GM23338 (cell line): ENCODE results near the gene SRCAP. TPM values are rescaled to one million over a fixed set of nuclear protein-coding genes. Genes with fewer than 3 reads are reported as not detected.

ENCODE experiments used
- ATAC-seq: fragments of 200-7000 bp; cut with Tn5 transposase; 3 replicates; pipeline ENCODE4 v1.9.1; 2020
- DNase-seq: peaks from one replicate; pipeline ENCODE4 v3.0.0-alpha.2; 2015; ENCODE audit warnings: low spot score
- H2AFZ ChIP-seq: fragments of 200-600 bp; sonication (generic); 2 replicates; pipeline ENCODE4 v1.8.0; 2016; ENCODE audit warnings: antibody characterized with exemption, mild to moderate bottlenecking, moderate library complexity
- H3F3A ChIP-seq: fragments of 200-600 bp; sonication (generic); replicated peaks from 2 replicates; pipeline ENCODE4 v1.8.0; 2017; ENCODE audit warnings: antibody characterized with exemption, mixed run types, low read depth
- H3K27ac ChIP-seq: fragments of 200-600 bp; sonication (generic); 2 replicates; pipeline ENCODE4 v1.6.1; 2016; ENCODE audit warnings: low read depth
- H3K27me3 ChIP-seq: fragments of 200-600 bp; sonication (generic); 2 replicates; pipeline ENCODE4 v1.8.0; 2016; ENCODE audit warnings: mild to moderate bottlenecking, mixed run types, moderate library complexity; ENCODE audit not compliant: insufficient read depth
- H3K36me3 ChIP-seq: fragments of 200-600 bp; sonication (generic); 2 replicates; pipeline ENCODE4 v1.8.0; 2016; ENCODE audit warnings: mild to moderate bottlenecking; ENCODE audit not compliant: insufficient read depth
- H3K4me1 ChIP-seq: fragments of 200-600 bp; sonication (generic); 2 replicates; pipeline ENCODE4 v1.8.0; 2016; ENCODE audit warnings: mild to moderate bottlenecking, moderate library complexity; ENCODE audit not compliant: insufficient read depth
- H3K4me2 ChIP-seq: fragments of 200-600 bp; sonication (generic); 2 replicates; pipeline ENCODE4 v1.7.1; 2017; ENCODE audit warnings: mixed run types
- H3K4me3 ChIP-seq: fragments of 200-600 bp; sonication (generic); 2 replicates; pipeline ENCODE4 v1.6.1; 2016; ENCODE audit warnings: mixed run types
- H3K79me2 ChIP-seq: fragments of 200-600 bp; sonication (generic); replicated peaks from 2 replicates; pipeline ENCODE4 v1.8.0; 2017; ENCODE audit warnings: mild to moderate bottlenecking; ENCODE audit not compliant: insufficient read depth
- H3K9me2 ChIP-seq: fragments of 200-600 bp; sonication (generic); 2 replicates; pipeline ENCODE4 v1.8.0; 2017; ENCODE audit not compliant: insufficient read depth
- H4K20me1 ChIP-seq: fragments of 200-600 bp; sonication (generic); replicated peaks from 2 replicates; pipeline ENCODE4 v1.8.0; 2017; ENCODE audit warnings: mild to moderate bottlenecking; ENCODE audit not compliant: insufficient read depth
- H3K27ac Mint-ChIP-seq: 2 replicates; pipeline ENCODE4 v1.8.0; 2020; ENCODE audit warnings: inconsistent platforms, mild to moderate bottlenecking, moderate library complexity, mixed read lengths
- H3K27me3 Mint-ChIP-seq: 3 replicates; pipeline ENCODE4 v1.8.0; 2022; ENCODE audit warnings: low read depth, mild to moderate bottlenecking, moderate library complexity, mixed read lengths, inconsistent platforms; ENCODE audit not compliant: insufficient read depth, poor library complexity
- H3K36me3 Mint-ChIP-seq: 3 replicates; pipeline ENCODE4 v1.8.0; 2021; ENCODE audit warnings: low read depth, mild to moderate bottlenecking, inconsistent platforms, moderate library complexity, mixed read lengths
- H3K4me1 Mint-ChIP-seq: 3 replicates; pipeline ENCODE4 v1.8.0; 2020; ENCODE audit warnings: mild to moderate bottlenecking, inconsistent platforms, mixed read lengths
- H3K4me3 Mint-ChIP-seq: 3 replicates; pipeline ENCODE4 v1.8.0; 2021; ENCODE audit warnings: moderate library complexity, mild to moderate bottlenecking, inconsistent platforms, mixed read lengths
- H3K9me3 Mint-ChIP-seq: 3 replicates; pipeline ENCODE4 v1.8.0; 2020; ENCODE audit warnings: moderate library complexity, mild to moderate bottlenecking, inconsistent platforms, mixed read lengths
- CREB1 ChIP-seq: fragments of 250-450 bp; sonication (Bioruptor Pico); IDR thresholded peaks from 2 replicates; pipeline ENCODE4 v1.5.0; 2020; ENCODE audit warnings: low read depth, mild to moderate bottlenecking, moderate library complexity
- EZH2 ChIP-seq: fragments of 200-600 bp; sonication (generic); IDR thresholded peaks from one replicate; pipeline ENCODE4 v1.8.0; 2017; ENCODE audit warnings: antibody characterized with exemption, mild to moderate bottlenecking, low read depth; ENCODE audit not compliant: unreplicated experiment
- EZH2phosphoT487 ChIP-seq: fragments of 200-600 bp; sonication (generic); IDR thresholded peaks from one replicate; pipeline ENCODE4 v1.8.1; 2018; ENCODE audit warnings: antibody characterized with exemption; ENCODE audit not compliant: unreplicated experiment
- NANOG ChIP-seq: IDR thresholded peaks from 2 replicates; pipeline ENCODE4 v1.6.1; 2016; ENCODE audit warnings: antibody characterized with exemption, borderline replicate concordance
- POLR2AphosphoS5 ChIP-seq: IDR thresholded peaks from 2 replicates; pipeline ENCODE4 v1.6.1; 2016; ENCODE audit warnings: antibody characterized with exemption, low read depth
- STAT1 ChIP-seq: IDR thresholded peaks from one replicate; pipeline ENCODE4 v1.6.1; 2016; ENCODE audit warnings: antibody characterized with exemption; ENCODE audit not compliant: unreplicated experiment
- ZNF114 ChIP-seq: fragments of 250-450 bp; sonication (Bioruptor Pico); IDR thresholded peaks from 2 replicates; pipeline ENCODE4 v1.5.0; 2020; ENCODE audit warnings: mild to moderate bottlenecking, moderate library complexity
- ZNF331 ChIP-seq: fragments of 250-450 bp; sonication (Bioruptor Pico); IDR thresholded peaks from 2 replicates; pipeline ENCODE4 v1.5.0; 2020; ENCODE audit warnings: low read depth, mild to moderate bottlenecking, moderate library complexity
- polyA plus RNA-seq: library from polyadenylated mRNA; unstranded; fragments of >200 nt; fragmentation: Nextera tagmentation; extraction: Ambion mirVana; gene quantifications from 2 replicates; pipeline ENCODE4 v1.2.1, GENCODE V29; 2016
- total RNA-seq: library from RNA; depleted of rRNA; stranded (reverse); fragments of >200 nt; shearing (Covaris generic); gene quantifications from 2 replicates; pipeline ENCODE4 v1.2.3, GENCODE V29; 2014
- TF ChIP-seq, protein P1 (sequence below), 2 experiments: fragments of 200-600 bp in 1 of 2; sonication (generic) in 1 of 2; conservative IDR thresholded peaks; 2 replicates each; pipeline versions ENCODE4 v1.5.1 to v1.6.1; 2016 to 2017; ENCODE audit warnings: antibody characterized with exemption in 2 of 2, low read depth in 2 of 2, mild to moderate bottlenecking in 2 of 2, moderate library complexity in 1 of 2
- TF ChIP-seq, protein P2 (sequence below): fragments of 250-450 bp; sonication (Bioruptor Pico); IDR thresholded peaks from 2 replicates; pipeline ENCODE4 v1.5.0; 2020; ENCODE audit warnings: mild to moderate bottlenecking, moderate library complexity
- TF ChIP-seq, protein P3 (sequence below): IDR thresholded peaks from one replicate; pipeline ENCODE4 v1.6.1; 2018; ENCODE audit warnings: antibody characterized with exemption; ENCODE audit not compliant: unreplicated experiment
- TF ChIP-seq, protein P4 (sequence below): IDR thresholded peaks from 2 replicates; pipeline ENCODE4 v1.6.1; 2016; ENCODE audit warnings: antibody characterized with exemption

SRCAP gene
- total and polyA plus RNA-seq, 2 experiments from 2014 or later = 15.3 to 38.4 TPM

DNA sequence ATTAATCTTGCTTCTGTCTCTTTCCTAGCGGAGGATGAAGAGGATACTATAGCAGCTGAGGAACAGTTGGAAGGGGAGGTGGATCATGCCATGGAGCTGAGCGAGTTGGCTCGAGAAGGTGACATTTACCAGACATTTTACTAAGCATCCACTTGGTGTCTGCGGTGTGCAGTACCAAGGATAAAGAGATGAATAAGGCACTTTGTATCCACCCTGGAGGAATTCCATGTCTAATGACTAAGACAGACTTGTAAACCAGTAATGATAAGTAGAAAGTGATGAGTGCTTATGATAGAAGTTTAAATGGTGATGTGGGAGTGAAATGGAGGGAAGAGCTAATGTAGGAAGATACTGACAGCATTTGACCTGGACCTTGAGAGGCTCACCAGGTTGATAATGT lies 12.0 kb downstream of the SRCAP start:
- H3K27me3 Mint-ChIP-seq = no peaks in the 10 kb centered on the region

More for the DNA sequence above, 12.0 kb downstream of the SRCAP start:
- no peak for DNase-seq
- H2AFZ ChIP-seq = no peak overlapping the region
- Mint-ChIP-seq H3K4me3 (no peak overlapping the region), H3K27ac (no peak overlapping the region), H3K4me1 (no peaks in the 10 kb centered on the region), H3K36me3 (peaks cover 94% of the 10 kb centered on the region), H3K9me3 (no peaks in the 10 kb centered on the region; the same call in 2 of the 3 replicates)
- TF ChIP-seq, protein P1, sequence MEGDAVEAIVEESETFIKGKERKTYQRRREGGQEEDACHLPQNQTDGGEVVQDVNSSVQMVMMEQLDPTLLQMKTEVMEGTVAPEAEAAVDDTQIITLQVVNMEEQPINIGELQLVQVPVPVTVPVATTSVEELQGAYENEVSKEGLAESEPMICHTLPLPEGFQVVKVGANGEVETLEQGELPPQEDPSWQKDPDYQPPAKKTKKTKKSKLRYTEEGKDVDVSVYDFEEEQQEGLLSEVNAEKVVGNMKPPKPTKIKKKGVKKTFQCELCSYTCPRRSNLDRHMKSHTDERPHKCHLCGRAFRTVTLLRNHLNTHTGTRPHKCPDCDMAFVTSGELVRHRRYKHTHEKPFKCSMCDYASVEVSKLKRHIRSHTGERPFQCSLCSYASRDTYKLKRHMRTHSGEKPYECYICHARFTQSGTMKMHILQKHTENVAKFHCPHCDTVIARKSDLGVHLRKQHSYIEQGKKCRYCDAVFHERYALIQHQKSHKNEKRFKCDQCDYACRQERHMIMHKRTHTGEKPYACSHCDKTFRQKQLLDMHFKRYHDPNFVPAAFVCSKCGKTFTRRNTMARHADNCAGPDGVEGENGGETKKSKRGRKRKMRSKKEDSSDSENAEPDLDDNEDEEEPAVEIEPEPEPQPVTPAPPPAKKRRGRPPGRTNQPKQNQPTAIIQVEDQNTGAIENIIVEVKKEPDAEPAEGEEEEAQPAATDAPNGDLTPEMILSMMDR (conservative IDR thresholded peaks at IDR 0.05; ENCODE audit: low read depth in 2 of 2) = no peak
- TF ChIP-seq EZH2 (no peak), ZNF331 (CRISPR knock-in tag) (no peak), EZH2phosphoT487 (no peak), STAT1 (no peak), NANOG (no peak), ZNF114 (CRISPR knock-in tag) (no peak), POLR2AphosphoS5 (no peak), CREB1 (CRISPR knock-in tag) (no peak)
- TF ChIP-seq, protein P2, sequence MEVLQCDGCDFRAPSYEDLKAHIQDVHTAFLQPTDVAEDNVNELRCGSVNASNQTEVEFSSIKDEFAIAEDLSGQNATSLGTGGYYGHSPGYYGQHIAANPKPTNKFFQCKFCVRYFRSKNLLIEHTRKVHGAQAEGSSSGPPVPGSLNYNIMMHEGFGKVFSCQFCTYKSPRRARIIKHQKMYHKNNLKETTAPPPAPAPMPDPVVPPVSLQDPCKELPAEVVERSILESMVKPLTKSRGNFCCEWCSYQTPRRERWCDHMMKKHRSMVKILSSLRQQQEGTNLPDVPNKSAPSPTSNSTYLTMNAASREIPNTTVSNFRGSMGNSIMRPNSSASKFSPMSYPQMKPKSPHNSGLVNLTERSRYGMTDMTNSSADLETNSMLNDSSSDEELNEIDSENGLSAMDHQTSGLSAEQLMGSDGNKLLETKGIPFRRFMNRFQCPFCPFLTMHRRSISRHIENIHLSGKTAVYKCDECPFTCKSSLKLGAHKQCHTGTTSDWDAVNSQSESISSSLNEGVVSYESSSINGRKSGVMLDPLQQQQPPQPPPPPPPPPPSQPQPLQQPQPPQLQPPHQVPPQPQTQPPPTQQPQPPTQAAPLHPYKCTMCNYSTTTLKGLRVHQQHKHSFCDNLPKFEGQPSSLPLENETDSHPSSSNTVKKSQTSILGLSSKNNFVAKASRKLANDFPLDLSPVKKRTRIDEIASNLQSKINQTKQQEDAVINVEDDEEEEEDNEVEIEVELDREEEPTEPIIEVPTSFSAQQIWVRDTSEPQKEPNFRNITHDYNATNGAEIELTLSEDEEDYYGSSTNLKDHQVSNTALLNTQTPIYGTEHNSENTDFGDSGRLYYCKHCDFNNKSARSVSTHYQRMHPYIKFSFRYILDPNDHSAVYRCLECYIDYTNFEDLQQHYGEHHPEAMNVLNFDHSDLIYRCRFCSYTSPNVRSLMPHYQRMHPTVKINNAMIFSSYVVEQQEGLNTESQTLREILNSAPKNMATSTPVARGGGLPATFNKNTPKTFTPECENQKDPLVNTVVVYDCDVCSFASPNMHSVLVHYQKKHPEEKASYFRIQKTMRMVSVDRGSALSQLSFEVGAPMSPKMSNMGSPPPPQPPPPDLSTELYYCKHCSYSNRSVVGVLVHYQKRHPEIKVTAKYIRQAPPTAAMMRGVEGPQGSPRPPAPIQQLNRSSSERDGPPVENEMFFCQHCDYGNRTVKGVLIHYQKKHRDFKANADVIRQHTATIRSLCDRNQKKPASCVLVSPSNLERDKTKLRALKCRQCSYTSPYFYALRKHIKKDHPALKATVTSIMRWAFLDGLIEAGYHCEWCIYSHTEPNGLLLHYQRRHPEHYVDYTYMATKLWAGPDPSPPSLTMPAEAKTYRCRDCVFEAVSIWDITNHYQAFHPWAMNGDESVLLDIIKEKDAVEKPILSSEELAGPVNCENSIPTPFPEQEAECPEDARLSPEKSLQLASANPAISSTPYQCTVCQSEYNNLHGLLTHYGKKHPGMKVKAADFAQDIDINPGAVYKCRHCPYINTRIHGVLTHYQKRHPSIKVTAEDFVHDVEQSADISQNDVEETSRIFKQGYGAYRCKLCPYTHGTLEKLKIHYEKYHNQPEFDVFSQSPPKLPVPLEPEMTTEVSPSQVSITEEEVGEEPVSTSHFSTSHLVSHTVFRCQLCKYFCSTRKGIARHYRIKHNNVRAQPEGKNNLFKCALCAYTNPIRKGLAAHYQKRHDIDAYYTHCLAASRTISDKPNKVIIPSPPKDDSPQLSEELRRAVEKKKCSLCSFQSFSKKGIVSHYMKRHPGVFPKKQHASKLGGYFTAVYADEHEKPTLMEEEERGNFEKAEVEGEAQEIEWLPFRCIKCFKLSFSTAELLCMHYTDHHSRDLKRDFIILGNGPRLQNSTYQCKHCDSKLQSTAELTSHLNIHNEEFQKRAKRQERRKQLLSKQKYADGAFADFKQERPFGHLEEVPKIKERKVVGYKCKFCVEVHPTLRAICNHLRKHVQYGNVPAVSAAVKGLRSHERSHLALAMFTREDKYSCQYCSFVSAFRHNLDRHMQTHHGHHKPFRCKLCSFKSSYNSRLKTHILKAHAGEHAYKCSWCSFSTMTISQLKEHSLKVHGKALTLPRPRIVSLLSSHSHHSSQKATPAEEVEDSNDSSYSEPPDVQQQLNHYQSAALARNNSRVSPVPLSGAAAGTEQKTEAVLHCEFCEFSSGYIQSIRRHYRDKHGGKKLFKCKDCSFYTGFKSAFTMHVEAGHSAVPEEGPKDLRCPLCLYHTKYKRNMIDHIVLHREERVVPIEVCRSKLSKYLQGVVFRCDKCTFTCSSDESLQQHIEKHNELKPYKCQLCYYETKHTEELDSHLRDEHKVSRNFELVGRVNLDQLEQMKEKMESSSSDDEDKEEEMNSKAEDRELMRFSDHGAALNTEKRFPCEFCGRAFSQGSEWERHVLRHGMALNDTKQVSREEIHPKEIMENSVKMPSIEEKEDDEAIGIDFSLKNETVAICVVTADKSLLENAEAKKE (CRISPR knock-in tag) = no peak
- TF ChIP-seq, protein P3, sequence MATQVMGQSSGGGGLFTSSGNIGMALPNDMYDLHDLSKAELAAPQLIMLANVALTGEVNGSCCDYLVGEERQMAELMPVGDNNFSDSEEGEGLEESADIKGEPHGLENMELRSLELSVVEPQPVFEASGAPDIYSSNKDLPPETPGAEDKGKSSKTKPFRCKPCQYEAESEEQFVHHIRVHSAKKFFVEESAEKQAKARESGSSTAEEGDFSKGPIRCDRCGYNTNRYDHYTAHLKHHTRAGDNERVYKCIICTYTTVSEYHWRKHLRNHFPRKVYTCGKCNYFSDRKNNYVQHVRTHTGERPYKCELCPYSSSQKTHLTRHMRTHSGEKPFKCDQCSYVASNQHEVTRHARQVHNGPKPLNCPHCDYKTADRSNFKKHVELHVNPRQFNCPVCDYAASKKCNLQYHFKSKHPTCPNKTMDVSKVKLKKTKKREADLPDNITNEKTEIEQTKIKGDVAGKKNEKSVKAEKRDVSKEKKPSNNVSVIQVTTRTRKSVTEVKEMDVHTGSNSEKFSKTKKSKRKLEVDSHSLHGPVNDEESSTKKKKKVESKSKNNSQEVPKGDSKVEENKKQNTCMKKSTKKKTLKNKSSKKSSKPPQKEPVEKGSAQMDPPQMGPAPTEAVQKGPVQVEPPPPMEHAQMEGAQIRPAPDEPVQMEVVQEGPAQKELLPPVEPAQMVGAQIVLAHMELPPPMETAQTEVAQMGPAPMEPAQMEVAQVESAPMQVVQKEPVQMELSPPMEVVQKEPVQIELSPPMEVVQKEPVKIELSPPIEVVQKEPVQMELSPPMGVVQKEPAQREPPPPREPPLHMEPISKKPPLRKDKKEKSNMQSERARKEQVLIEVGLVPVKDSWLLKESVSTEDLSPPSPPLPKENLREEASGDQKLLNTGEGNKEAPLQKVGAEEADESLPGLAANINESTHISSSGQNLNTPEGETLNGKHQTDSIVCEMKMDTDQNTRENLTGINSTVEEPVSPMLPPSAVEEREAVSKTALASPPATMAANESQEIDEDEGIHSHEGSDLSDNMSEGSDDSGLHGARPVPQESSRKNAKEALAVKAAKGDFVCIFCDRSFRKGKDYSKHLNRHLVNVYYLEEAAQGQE = no peak
- TF ChIP-seq, protein P4, sequence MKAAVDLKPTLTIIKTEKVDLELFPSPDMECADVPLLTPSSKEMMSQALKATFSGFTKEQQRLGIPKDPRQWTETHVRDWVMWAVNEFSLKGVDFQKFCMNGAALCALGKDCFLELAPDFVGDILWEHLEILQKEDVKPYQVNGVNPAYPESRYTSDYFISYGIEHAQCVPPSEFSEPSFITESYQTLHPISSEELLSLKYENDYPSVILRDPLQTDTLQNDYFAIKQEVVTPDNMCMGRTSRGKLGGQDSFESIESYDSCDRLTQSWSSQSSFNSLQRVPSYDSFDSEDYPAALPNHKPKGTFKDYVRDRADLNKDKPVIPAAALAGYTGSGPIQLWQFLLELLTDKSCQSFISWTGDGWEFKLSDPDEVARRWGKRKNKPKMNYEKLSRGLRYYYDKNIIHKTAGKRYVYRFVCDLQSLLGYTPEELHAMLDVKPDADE = no peak
- H3K4me1 ChIP-seq = no peaks in the 10 kb centered on the region
- H3K79me2 ChIP-seq = peaks cover 5% of the 10 kb centered on the region; the same call in 1 of the 2 replicates
- no peak overlapping the region for H3K4me2 ChIP-seq
- H3K27ac ChIP-seq = no peak overlapping the region
- peaks cover 33% of the 10 kb centered on the region for H4K20me1 ChIP-seq
- H3F3A ChIP-seq = peaks cover 7% of the 10 kb centered on the region; the same call in 1 of the 2 replicates
- no peak overlapping the region for H3K4me3 ChIP-seq
- peaks cover 79% of the 10 kb centered on the region for H3K36me3 ChIP-seq
- no peak for ATAC-seq
- H3K9me2 ChIP-seq = no peaks in the 10 kb centered on the region
- no peaks in the 10 kb centered on the region for H3K27me3 ChIP-seq
